ENCODE measurements around the gene LAMB2. TPM values are rescaled to one million over a fixed set of nuclear protein-coding genes. Genes with fewer than 3 reads are reported as not detected.

LAMB2 gene
- total RNA-seq, 1 donor from 2014 or later = 273 TPM

DNA sequence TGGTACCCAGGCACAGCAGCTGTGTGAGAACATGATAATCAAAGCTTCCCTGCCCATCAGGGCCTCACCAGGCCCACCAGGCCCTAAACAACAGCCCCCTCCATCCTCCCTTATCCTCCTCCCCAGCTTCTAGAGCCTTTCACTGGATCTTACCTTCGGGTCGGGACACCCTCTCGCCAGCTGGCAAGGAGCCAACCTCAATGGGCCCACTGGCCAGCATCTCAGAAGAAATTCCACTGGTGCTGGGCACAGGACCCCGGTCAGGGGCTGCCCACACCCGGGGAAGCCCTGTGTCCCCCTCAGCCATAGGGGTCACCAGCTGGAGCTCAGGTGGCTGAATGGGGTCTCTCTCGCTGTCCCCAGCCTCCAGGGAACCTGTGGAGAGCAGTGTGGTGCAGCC is 21.5 kb downstream of the LAMB2 start:
- Mint-ChIP-seq H3K9me3 (ENCODE audit: low read depth) (no peaks in the 10 kb centered on the region), H3K27me3 (no peaks in the 10 kb centered on the region), H3K36me3 (ENCODE audit: insufficient read depth) (peaks cover 15% of the 10 kb centered on the region), H3K27ac (no peak overlapping the region), H3K4me3 (ENCODE audit: low read depth) (no peak overlapping the region), H3K4me1 (ENCODE audit: low read depth) (no peaks in the 10 kb centered on the region)
- no peak for DNase-seq (ENCODE audit: low spot score, unreplicated experiment)
- TF ChIP-seq, protein P1, sequence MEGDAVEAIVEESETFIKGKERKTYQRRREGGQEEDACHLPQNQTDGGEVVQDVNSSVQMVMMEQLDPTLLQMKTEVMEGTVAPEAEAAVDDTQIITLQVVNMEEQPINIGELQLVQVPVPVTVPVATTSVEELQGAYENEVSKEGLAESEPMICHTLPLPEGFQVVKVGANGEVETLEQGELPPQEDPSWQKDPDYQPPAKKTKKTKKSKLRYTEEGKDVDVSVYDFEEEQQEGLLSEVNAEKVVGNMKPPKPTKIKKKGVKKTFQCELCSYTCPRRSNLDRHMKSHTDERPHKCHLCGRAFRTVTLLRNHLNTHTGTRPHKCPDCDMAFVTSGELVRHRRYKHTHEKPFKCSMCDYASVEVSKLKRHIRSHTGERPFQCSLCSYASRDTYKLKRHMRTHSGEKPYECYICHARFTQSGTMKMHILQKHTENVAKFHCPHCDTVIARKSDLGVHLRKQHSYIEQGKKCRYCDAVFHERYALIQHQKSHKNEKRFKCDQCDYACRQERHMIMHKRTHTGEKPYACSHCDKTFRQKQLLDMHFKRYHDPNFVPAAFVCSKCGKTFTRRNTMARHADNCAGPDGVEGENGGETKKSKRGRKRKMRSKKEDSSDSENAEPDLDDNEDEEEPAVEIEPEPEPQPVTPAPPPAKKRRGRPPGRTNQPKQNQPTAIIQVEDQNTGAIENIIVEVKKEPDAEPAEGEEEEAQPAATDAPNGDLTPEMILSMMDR (IDR thresholded peaks at IDR 0.05; ENCODE audit: unreplicated experiment) = no peak

DNA sequence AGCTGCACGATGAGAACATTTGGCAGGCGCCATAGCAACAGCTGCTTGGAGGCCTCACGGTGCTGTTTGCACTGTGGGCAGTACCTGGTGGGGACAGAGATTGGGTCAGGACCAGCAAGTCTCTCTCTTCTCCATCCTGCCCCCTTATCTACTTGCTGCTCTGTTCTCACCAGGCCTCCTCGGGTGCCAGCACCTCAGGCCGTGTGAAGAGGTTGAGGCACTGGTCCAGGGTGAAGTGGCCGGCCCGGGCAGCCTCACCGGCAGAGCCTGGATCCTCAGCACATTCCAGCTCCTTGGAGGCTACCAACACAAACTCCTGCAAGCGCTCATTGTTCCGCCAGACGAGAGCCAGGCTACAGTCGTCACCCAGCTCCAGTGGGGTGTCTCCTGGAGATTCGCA is 22.1 kb downstream of the LAMB2 start:
- Mint-ChIP-seq H3K4me3 (ENCODE audit: low read depth) (no peak overlapping the region), H3K36me3 (ENCODE audit: insufficient read depth) (peaks cover 11% of the 10 kb centered on the region), H3K9me3 (ENCODE audit: low read depth) (no peaks in the 10 kb centered on the region), H3K4me1 (ENCODE audit: low read depth) (peaks cover under 1% of the 10 kb centered on the region), H3K27ac (no peak overlapping the region), H3K27me3 (no peaks in the 10 kb centered on the region)
- TF ChIP-seq, protein P1 (IDR thresholded peaks at IDR 0.05; ENCODE audit: unreplicated experiment) = no peak
- DNase-seq (ENCODE audit: low spot score, unreplicated experiment) = no peak

DNA sequence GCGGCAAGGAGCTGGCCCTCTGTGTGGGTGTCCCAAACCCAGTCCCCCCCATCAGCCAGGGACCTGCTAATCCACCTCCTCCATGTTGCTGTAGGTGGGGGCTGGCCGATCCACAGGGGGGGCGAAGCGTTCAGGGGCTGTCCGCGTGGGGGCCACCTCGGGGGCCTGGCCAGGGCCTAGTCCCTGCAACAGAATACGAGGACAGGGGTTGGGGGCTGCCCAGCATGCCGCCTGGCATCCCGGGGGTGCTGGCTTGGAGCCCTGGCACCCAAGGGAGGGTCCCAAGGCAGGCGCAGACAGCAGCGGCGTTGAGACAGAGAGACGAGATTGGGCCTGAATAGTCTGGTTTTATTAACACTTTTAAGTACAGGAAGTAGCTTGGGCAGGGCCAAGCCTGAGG is 24.5 kb downstream of the LAMB2 start:
- no peak overlapping the region for H3K4me3 Mint-ChIP-seq (ENCODE audit: low read depth)
- TF ChIP-seq, protein P1 (IDR thresholded peaks at IDR 0.05; ENCODE audit: unreplicated experiment) = no peak
- no peak for DNase-seq (ENCODE audit: low spot score, unreplicated experiment)
- no peaks in the 10 kb centered on the region for H3K9me3 Mint-ChIP-seq (ENCODE audit: low read depth)
- peaks cover 7% of the 10 kb centered on the region for H3K36me3 Mint-ChIP-seq (ENCODE audit: insufficient read depth)
- no peaks in the 10 kb centered on the region for H3K27me3 Mint-ChIP-seq
- H3K4me1 Mint-ChIP-seq (ENCODE audit: low read depth) = peaks cover 20% of the 10 kb centered on the region
- no peak overlapping the region for H3K27ac Mint-ChIP-seq

DNA sequence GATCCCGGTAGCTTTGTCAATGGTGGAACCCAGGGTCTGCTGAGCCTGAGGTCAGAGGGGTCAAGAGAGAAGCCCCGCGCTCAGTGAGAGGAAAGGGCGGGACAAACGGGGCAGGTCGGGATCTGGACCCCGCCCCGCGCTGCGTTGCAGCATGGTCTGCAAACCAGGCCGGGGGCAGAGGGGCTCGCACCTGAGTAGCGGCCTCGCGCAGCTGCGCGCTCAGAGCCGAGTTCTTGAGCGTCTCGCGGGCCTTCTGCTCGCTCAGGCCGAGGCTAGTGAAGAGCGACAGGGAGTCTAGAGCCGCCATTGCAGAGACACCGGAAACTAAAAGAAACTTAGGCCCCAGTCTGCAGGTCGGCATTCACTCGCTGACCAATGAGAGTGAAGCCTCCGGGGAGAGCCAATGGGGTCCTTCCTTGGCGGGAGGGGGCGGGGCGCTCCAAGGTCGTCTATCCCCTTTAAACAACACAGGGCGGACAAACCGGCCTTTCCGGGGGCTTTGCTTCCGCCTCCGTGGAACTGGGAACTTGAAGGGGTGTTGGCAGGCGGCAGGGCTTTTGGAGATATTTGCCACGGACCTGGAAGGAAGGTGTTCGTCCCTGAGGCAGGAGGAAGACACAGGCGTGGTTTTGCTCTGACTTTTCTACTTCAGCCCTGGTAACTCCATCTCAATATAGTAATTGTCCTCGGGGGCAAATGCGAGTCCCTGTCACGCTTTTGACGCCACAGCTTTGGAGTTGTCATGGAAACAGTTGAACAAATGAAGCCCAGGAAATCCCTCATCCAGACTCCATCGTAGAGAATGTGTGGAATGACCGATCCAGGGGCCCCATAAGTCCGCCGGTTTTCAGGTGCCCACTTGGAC is 28.2 kb downstream of the LAMB2 start, which contains the start of gene QARS1:
QARS1 (minus strand) TSS at position 331 of the 865 bp plus-strand sequence; CDS start at position 307, 24 bp downstream.
- Mint-ChIP-seq H3K27me3 (no peaks in the 10 kb centered on the region), H3K9me3 (ENCODE audit: low read depth) (no peaks in the 10 kb centered on the region), H3K4me3 (ENCODE audit: low read depth) (peak within 1 kb of the TSS; percentile 99), H3K27ac (peak within 1 kb of the TSS; percentile 99), H3K36me3 (ENCODE audit: insufficient read depth) (peaks cover 15% of the 10 kb centered on the region), H3K4me1 (ENCODE audit: low read depth) (peaks cover 22% of the 10 kb centered on the region)
- peak; percentile 92 for DNase-seq (ENCODE audit: low spot score, unreplicated experiment)
- TF ChIP-seq, protein P1 (IDR thresholded peaks at IDR 0.05; ENCODE audit: unreplicated experiment) = no peak

DNA sequence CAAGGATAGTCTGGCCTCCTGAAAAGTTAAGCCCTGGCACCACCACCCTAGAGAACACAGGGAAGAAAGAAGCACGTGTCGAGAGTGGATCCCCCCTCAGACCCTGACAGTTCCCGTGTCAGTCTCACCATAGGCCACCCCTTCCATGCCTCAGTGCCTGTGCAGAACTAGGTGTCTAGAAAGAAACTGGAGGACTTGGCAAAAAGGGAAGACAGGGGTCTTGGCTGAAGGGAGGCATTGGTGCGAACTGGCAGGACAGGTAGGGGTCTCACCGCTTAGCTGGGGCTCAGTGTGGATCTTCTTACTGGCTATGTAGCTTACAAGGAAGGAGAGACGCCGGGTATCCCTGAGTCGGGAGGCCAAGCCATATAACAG is 28.8 kb downstream of the LAMB2 start:
- H3K36me3 Mint-ChIP-seq (ENCODE audit: insufficient read depth) = peaks cover 13% of the 10 kb centered on the region
- no peaks in the 10 kb centered on the region for H3K9me3 Mint-ChIP-seq (ENCODE audit: low read depth)
- H3K27ac Mint-ChIP-seq = peak overlapping the region; percentile 99
- TF ChIP-seq, protein P1 (IDR thresholded peaks at IDR 0.05; ENCODE audit: unreplicated experiment) = no peak
- H3K27me3 Mint-ChIP-seq = no peaks in the 10 kb centered on the region
- DNase-seq (ENCODE audit: low spot score, unreplicated experiment) = no peak
- peak overlapping the region; percentile 99 for H3K4me3 Mint-ChIP-seq (ENCODE audit: low read depth)
- H3K4me1 Mint-ChIP-seq (ENCODE audit: low read depth) = peaks cover 22% of the 10 kb centered on the region
